ENCODE measurements around the gene PODXL2.

The PODXL2 gene

DNA sequence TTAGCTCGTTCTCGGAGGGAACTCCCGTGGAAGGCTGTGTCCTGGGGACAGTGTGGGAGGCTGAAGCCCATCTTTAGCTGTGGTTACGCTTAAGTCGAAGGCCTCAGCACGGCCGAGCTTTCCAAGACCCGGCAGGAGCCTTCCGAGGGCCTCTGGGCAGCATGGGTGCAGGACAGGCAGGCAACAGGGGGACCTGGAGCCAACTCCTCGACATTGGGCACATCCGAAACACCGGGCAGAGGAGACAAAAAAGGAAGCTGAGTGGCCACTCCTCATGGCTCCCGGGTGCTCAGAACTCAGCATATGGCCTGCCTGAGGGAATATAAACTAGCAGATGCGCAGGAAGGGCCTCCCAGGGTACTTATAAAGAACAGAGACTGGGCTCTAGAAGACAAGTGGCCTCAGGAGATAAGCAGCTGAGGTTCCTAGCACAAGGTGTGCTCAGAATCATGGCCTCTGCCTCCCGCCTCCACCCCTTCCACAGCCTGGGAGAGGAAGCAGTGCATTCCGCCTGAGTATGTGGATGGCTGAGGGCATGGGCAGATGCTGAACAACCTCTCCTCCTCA lies 77.9 kb downstream of the PODXL2 start:
- no peak for DNase-seq (ENCODE audit: low read depth in 2 of 2)

- DNase-seq (ENCODE audit: low read depth in 2 of 2): no peak
These were observed 78.9 kb downstream of the PODXL2 start for GRCh38 chr3:127707851-127708411.

DNA sequence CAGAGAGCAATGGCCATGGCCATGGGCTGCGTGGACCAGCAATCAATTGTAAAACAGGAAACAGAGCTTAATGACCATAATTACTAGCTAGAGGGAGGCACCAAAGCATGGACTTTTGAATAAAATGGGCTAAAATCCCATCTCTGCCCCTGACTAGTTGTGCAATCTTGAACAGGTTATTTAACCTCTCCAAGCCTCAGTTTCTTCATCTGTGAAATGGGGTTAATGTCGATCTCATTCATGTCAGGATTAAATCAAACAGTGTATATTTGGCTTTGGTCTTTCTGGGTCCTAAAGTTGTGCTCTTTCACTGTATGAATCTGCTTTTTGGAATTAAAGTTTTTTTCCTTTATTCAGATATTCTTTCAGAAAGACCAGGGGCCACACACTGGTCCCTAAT lies 79.9 kb downstream of the PODXL2 start:
- DNase-seq (ENCODE audit: low read depth in 2 of 2): no peak

DNA sequence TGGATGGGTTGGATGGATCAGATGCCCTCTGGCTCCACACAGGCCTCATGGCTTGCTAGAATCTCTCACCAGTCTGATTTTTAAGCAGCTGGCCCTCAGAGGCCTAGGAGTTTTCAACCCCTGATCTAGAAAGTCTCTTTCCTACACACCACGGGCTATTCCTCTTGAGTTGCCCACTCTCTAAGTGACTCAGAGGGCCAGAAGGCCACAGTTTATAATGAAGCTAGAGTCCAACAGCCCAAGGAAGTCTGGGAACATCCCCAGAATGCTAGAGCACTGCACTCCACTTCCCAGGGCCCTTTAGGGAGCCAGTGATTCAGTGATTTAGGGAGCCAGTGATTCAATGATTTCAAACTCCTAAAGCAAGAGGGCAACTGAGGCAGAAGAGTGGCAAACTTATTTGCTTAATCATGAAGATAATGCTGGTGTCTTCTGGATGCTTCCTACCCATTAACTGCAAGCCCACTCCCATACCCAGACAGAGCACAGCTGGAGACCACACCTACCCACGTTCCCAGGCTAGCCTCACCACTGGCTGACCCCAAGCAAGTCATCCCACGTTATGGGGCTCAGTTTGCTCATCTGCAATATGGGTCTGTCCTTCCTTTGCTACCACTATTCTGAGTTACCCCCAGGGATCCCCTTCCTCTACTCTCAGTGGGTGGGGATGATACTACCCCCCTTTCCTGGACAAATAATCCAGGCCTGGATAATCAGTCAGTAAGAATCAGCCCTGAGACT lies 80.5 kb downstream of the PODXL2 start:
- DNase-seq (ENCODE audit: low read depth in 2 of 2): no peak

- DNase-seq (ENCODE audit: low read depth in 2 of 2): no peak
These were observed 81.4 kb downstream of the PODXL2 start for GRCh38 chr3:127710155-127710941.

DNA sequence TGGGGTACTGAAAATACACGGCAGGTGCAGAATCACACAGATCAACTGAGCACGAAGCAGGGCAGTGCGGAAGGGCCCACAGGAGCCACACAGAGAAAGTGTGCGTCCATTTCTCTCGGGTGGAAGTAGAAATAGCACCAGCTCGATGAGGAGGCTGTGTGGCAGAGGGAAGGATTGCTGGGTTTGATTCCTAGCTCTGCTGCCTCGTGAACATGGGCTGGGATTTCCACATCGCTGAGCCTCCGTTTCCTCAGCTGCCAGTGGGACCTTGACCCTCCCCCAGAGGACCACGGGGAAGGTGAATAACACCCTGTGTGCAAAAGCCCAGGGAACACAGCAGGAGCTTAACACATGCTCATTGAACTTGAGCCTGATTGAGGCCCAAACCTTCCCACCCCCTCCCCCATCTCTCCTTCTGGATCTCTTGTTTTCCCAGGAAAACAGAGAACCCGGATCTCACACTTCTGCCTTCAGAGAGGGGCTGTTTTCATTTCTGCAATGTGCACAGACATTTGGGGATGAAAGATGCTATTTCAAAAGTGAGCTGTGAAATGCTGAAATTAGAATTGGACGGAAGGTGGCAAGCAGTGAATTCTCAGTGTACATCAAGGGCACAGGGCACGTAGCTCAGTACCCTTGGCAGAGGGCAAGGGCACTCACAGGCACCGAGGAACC lies 82.2 kb downstream of the PODXL2 start:
- no peak for DNase-seq (ENCODE audit: low read depth in 2 of 2)

GRCh38 chr3:127711896-127712295 lies 82.9 kb downstream of the PODXL2 start:
- DNase-seq (ENCODE audit: low read depth in 2 of 2): no peak

GRCh38 chr3:127712461-127712860 lies 83.5 kb downstream of the PODXL2 start:
- DNase-seq (ENCODE audit: low read depth in 2 of 2): no peak

DNA sequence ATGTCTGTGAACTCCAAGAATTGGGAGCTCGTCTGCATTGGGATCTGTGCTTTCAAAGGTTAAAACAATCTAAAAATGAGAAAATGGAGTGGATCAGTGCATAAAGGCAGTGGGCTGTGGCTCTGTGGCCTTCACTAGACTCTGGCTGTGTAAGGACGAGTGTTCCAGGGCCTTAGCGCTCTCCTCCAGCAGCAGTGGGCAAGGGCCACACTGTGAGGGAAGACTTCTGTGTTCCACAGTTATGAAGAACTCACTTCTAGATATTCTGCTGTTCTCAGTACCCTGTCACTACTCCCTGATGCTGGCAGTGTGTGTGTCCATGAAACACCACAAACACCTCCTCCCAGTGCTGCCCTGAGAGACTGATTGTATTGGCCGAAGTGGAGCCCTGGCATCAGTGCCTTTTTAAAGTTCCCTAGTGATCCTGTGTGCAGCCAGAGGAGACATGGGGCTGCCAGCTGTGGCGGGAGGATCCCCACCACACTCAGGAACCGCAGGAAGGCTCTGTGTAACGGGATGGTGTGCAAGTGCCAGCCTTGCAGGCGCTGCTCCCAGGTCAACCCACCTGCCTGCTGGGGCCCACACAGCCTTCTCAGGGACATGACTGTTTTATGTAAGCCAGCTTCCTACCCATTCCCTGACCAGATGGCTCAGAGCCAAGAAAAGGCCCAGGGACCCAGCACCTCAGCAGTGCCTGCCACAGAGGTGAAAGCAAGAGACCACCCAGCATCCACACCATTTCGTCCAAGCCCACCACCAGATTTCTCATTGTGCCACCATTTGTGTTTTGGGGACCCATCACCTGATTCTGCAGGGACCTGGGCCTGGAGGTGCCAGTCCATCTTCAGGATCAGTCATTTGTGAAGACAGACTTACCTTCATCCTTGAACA lies 84.1 kb downstream of the PODXL2 start:
- DNase-seq (ENCODE audit: low read depth in 2 of 2): no peak

- no peak for DNase-seq (ENCODE audit: low read depth in 2 of 2)
These were observed 85.2 kb downstream of the PODXL2 start for GRCh38 chr3:127714125-127714571.

GRCh38 chr3:127714866-127715265 lies 85.9 kb downstream of the PODXL2 start:
- DNase-seq (ENCODE audit: low read depth in 2 of 2): no peak

- DNase-seq (ENCODE audit: low read depth in 2 of 2): no peak
These were observed 86.5 kb downstream of the PODXL2 start for GRCh38 chr3:127715532-127715931.

- no peak for DNase-seq (ENCODE audit: low read depth in 2 of 2)
These were observed 87.4 kb downstream of the PODXL2 start for GRCh38 chr3:127716384-127716783.

GRCh38 chr3:127717357-127718244 lies 88.6 kb downstream of the PODXL2 start:
- DNase-seq (ENCODE audit: low read depth in 2 of 2): no peak

DNA sequence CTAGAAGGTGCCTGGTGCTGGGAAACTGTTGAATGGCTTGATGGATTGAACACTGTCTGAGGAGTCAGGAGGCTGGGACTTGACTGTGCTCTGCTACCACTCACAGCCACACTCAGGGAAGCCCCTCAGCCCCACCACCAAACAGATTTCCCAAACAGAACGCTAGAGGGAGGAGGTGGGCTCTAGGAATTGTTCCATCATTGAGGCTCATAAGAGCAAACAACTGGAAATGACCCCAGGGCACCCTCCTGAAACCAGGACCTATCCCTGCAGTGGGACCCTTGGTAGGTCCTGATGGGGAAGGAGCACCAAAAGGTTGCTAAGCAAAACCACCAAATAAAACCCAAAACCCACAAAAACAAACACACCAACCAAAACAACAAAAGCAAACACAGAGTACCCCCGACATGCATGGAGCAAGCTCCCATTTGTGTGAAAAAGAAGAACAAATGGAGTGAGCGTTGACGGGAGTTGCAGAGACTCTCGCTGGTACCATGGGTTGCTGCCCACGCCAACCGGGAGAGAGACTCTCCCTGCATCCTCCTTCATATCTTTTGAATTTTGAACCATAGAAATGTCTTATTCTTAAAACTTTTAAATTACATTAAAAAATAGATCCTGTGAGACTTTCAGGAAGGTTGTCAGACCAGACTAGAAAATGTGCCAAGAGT lies 89.4 kb downstream of the PODXL2 start:
- DNase-seq (ENCODE audit: low read depth in 2 of 2): no peak

- DNase-seq (ENCODE audit: low read depth in 2 of 2): no peak
These were observed 89.9 kb downstream of the PODXL2 start for GRCh38 chr3:127718916-127719290.

- DNase-seq (ENCODE audit: low read depth in 2 of 2): no peak
These were observed 90.4 kb downstream of the PODXL2 start for GRCh38 chr3:127719369-127719768.

GRCh38 chr3:127720161-127720823 lies 91.3 kb downstream of the PODXL2 start:
- DNase-seq (ENCODE audit: low read depth in 2 of 2): no peak

Data from stimulated activated CD4-positive, alpha-beta T cell treated with anti-CD3 and anti-CD28 coated beads, Interleukin-15, amount 100 ng/mL, for 48 hours (primary cell).